HCT116 (cell line): ENCODE data around the gene RNF126. TPM values are rescaled to one million over a fixed set of nuclear protein-coding genes. Genes with fewer than 3 reads are reported as not detected.
"Not testable (repeated sequence)": the region's sequence is repeated elsewhere in the genome, so short reads cannot be mapped to it uniquely, and the experiment has no call there.

Source experiments
- ATAC-seq: fragments of 200-7000 bp; cut with Tn5 transposase; 2 replicates; pipeline ENCODE4 v1.9.1; 2020; ENCODE audit warnings: mild to moderate bottlenecking, moderate library complexity
- BruUV-seq: library from RNA; stranded (reverse); fragments of 400-500 nt; replicated peaks from 2 replicates; lab custom pipeline; 2021; lab: Mats Ljungman, UMichigan
- CTCF ChIA-PET: fragments of 300-600 bp; sonication (Branson Sonifier 250); formaldehyde crosslinking; loops from one replicate; lab custom pipeline; 2021; ENCODE audit warnings: antibody characterized with exemption; lab: Charles Lee
- POLR2A ChIA-PET: fragments of 300-600, 350-600 bp; sonication (Branson Sonifier 250); formaldehyde crosslinking; loops from one replicate; lab custom pipeline; 2021; ENCODE audit warnings: antibody characterized with exemption; lab: Charles Lee
- RAD21 ChIA-PET, 2 experiments: fragments of 300-600 bp; sonication (Branson Sonifier 250); formaldehyde crosslinking; loops; one replicate each; lab custom pipeline; 2023; ENCODE audit warnings: low total read pairs in 2 of 2; ENCODE audit not compliant: uncharacterized antibody in 2 of 2, unreplicated experiment in 2 of 2, low non-redundant PET in 1 of 2; lab: Charles Lee
- DNase-seq: peaks from one replicate; pipeline ENCODE4 v3.0.0-alpha.2; 2010; ENCODE audit warnings: low read depth, low spot score
- H2AFZ ChIP-seq: fragments of 200-600 bp; shearing (Covaris generic), sonication (generic); 2 replicates; pipeline ENCODE4 v1.6.1; 2017; ENCODE audit warnings: low read depth, mixed run types, mixed read lengths, antibody characterized with exemption, low read length; ENCODE audit not compliant: poor library complexity, severe bottlenecking
- H3K27ac ChIP-seq: 2 replicates; pipeline ENCODE4 v1.5.1; 2012; ENCODE audit warnings: low read depth, low read length
- H3K27me3 ChIP-seq: fragments of 200-600 bp; sonication (generic); 2 replicates; pipeline ENCODE4 v1.6.1; 2016; ENCODE audit warnings: mixed run types, low read length, mixed read lengths; ENCODE audit not compliant: insufficient read depth
- H3K36me3 ChIP-seq, 2 experiments: fragments of 200-500 bp in 1 of 2; fragments of 200-600 bp in 1 of 2; sonication (Bioruptor generic) in 1 of 2; sonication (generic) in 1 of 2; 2 replicates each; pipeline versions ENCODE4 v1.5.1 to v1.6.1; 2014 to 2016; ENCODE audit warnings: low read length in 2 of 2, inconsistent platforms in 1 of 2, mixed read lengths in 1 of 2, mixed run types in 1 of 2; ENCODE audit not compliant: insufficient read depth in 2 of 2, control insufficient read depth in 1 of 2
- H3K4me1 ChIP-seq, 2 experiments: fragments of 200-600 bp in 1 of 2; sonication (generic) in 1 of 2; 2 replicates each; pipeline versions ENCODE4 v1.5.1 to v1.6.1; 2012 to 2017; ENCODE audit warnings: low read length in 2 of 2, inconsistent platforms in 1 of 2, mild to moderate bottlenecking in 1 of 2, mixed read lengths in 1 of 2, mixed run types in 1 of 2, moderate library complexity in 1 of 2; ENCODE audit not compliant: insufficient read depth in 2 of 2, control insufficient read depth in 1 of 2
- H3K4me2 ChIP-seq: fragments of 200-600 bp; sonication (generic); 2 replicates; pipeline ENCODE4 v1.6.1; 2017; ENCODE audit warnings: mixed run types, low read length, mixed read lengths
- H3K4me3 ChIP-seq, 2 experiments: fragments of 200-600 bp in 1 of 2; sonication (generic) in 1 of 2; replicated peaks in 1 of 2; 2 replicates each; pipeline ENCODE4 v1.5.1; 2011 to 2016; ENCODE audit warnings: low read length in 2 of 2, control low read depth in 1 of 2, low read depth in 1 of 2, mild to moderate bottlenecking in 1 of 2, mixed read lengths in 1 of 2, mixed run types in 1 of 2
- H3K79me2 ChIP-seq: fragments of 200-600 bp; sonication (generic); 2 replicates; pipeline ENCODE4 v1.6.1; 2017; ENCODE audit warnings: mild to moderate bottlenecking, mixed run types, low read length, moderate library complexity, mixed read lengths; ENCODE audit not compliant: insufficient read depth
- H3K9ac ChIP-seq: fragments of 200-600 bp; sonication (generic); 2 replicates; pipeline ENCODE4 v1.6.1; 2016; ENCODE audit warnings: low read length, mixed read lengths
- H3K9me2 ChIP-seq: fragments of 200-600 bp; sonication (generic), shearing (Covaris generic); 2 replicates; pipeline ENCODE4 v1.6.1; 2017; ENCODE audit warnings: mixed run types, mild to moderate bottlenecking, moderate library complexity; ENCODE audit not compliant: insufficient read depth
- H3K9me3 ChIP-seq, 2 experiments: fragments of 200-500 bp in 1 of 2; fragments of 200-600 bp in 1 of 2; sonication (Bioruptor generic) in 1 of 2; sonication (generic) in 1 of 2; 2 replicates each; pipeline ENCODE4 v1.6.1; 2014 to 2017; ENCODE audit warnings: low read length in 2 of 2, mixed read lengths in 2 of 2, inconsistent platforms in 1 of 2, low read depth in 1 of 2, mild to moderate bottlenecking in 1 of 2, mixed run types in 1 of 2, moderate library complexity in 1 of 2; ENCODE audit not compliant: control insufficient read depth in 1 of 2, insufficient read depth in 1 of 2
- H4K20me1 ChIP-seq: fragments of 200-600 bp; sonication (generic), shearing (Covaris generic); 2 replicates; pipeline ENCODE4 v1.6.1; 2017; ENCODE audit warnings: mixed run types, mild to moderate bottlenecking, moderate library complexity; ENCODE audit not compliant: insufficient read depth
- CTCF ChIP-seq, 3 experiments: fragments of 200-600 bp in 1 of 3; sonication (generic) in 1 of 3; IDR thresholded peaks in 2 of 3; conservative IDR thresholded peaks in 1 of 3; 2 replicates each; pipeline ENCODE4 v1.5.1; 2012 to 2017; ENCODE audit warnings: low read depth in 2 of 3, low read length in 2 of 3, antibody characterized with exemption in 1 of 3, borderline replicate concordance in 1 of 3, control low read depth in 1 of 3, mild to moderate bottlenecking in 1 of 3, mixed read lengths in 1 of 3, mixed run types in 1 of 3, moderate library complexity in 1 of 3; ENCODE audit not compliant: insufficient read depth in 1 of 3
- POLR2A ChIP-seq: IDR thresholded peaks from 2 replicates; pipeline ENCODE4 v1.7.0; 2011; ENCODE audit warnings: borderline replicate concordance; ENCODE audit not compliant: insufficient read depth, insufficient read length; ENCODE audit errors: extremely low read depth
- intact Hi-C: fragments of 100-400 bp; cut with micrococcal nuclease; formaldehyde crosslinking; loops from 2 replicates; pipeline ENCODE4 v1.10.0; 2022
- total RNA-seq: library from RNA; stranded (reverse); gene quantifications from one replicate; pipeline ENCODE4 v1.2.1, GENCODE V29; 2021; ENCODE audit not compliant: unreplicated experiment
- TF ChIP-seq, protein P1 (sequence below): IDR thresholded peaks from 2 replicates; pipeline ENCODE4 v1.6.1; 2012; ENCODE audit warnings: low read depth

The RNF126 gene
- total RNA-seq, 1 experiment from 2014 or later: 93.8 TPM

- TF ChIP-seq POLR2A (no peak), CTCF (IDR thresholded peaks at IDR 0.05 in 2 of 3, conservative IDR thresholded peaks at IDR 0.05 in 1 of 3; ENCODE audit: borderline replicate concordance in 1 of 3, insufficient read depth in 1 of 3, low read depth in 2 of 3, low read length in 2 of 3) (peak in 2 of 3 experiments; percentile 61 to 62; a peak in 5 of 6 replicates)
- TF ChIP-seq, protein P1, sequence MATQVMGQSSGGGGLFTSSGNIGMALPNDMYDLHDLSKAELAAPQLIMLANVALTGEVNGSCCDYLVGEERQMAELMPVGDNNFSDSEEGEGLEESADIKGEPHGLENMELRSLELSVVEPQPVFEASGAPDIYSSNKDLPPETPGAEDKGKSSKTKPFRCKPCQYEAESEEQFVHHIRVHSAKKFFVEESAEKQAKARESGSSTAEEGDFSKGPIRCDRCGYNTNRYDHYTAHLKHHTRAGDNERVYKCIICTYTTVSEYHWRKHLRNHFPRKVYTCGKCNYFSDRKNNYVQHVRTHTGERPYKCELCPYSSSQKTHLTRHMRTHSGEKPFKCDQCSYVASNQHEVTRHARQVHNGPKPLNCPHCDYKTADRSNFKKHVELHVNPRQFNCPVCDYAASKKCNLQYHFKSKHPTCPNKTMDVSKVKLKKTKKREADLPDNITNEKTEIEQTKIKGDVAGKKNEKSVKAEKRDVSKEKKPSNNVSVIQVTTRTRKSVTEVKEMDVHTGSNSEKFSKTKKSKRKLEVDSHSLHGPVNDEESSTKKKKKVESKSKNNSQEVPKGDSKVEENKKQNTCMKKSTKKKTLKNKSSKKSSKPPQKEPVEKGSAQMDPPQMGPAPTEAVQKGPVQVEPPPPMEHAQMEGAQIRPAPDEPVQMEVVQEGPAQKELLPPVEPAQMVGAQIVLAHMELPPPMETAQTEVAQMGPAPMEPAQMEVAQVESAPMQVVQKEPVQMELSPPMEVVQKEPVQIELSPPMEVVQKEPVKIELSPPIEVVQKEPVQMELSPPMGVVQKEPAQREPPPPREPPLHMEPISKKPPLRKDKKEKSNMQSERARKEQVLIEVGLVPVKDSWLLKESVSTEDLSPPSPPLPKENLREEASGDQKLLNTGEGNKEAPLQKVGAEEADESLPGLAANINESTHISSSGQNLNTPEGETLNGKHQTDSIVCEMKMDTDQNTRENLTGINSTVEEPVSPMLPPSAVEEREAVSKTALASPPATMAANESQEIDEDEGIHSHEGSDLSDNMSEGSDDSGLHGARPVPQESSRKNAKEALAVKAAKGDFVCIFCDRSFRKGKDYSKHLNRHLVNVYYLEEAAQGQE: no peak
- TF ChIP-seq, all 23 proteins: peak for 1
- Histone ChIP-seq H3K4me3 (no peak overlapping the region), H3K9ac (no peak overlapping the region), H3K79me2 (peaks cover 57% of the 10 kb centered on the region), H3K9me3 (no peaks in the 10 kb centered on the region), H3K4me2 (no peak overlapping the region), H3K4me1 (peaks cover 9 to 29% of the 10 kb centered on the region in 2 experiments; a peak in 3 of 4 replicates), H3K27me3 (no peaks in the 10 kb centered on the region), H4K20me1 (no peaks in the 10 kb centered on the region), H3K27ac (no peak overlapping the region), H3K9me2 (no peaks in the 10 kb centered on the region), H2AFZ (no peak overlapping the region), H3K36me3 (peaks cover 11 to 51% of the 10 kb centered on the region in 2 experiments)
- RAD21 ChIA-PET: no interaction called here
- ATAC-seq: no peak
- POLR2A ChIA-PET: no interaction called here
- CTCF ChIA-PET: no interaction called here
- no TSS peak for BruUV-seq
- intact Hi-C loops: no loop called here
- DNase-seq: no peak
Observed at GRCh38 chr19:628168-628567, 34.8 kb downstream of the RNF126 start.

GRCh38 chr19:626566-626965 is 36.4 kb downstream of the RNF126 start:
- DNase-seq, H4K20me1 ChIP-seq, H3K27ac ChIP-seq, H3K9me2 ChIP-seq, H3K4me2 ChIP-seq, intact Hi-C loops, POLR2A ChIA-PET, ATAC-seq, H3K9ac ChIP-seq, BruUV-seq, H3K4me3 ChIP-seq, H3K9me3 ChIP-seq, H3K27me3 ChIP-seq, H2AFZ ChIP-seq: not testable (repeated sequence)
- Histone ChIP-seq H3K36me3 (peaks cover 11 to 58% of the 10 kb centered on the region in 2 experiments), H3K79me2 (peaks cover 41% of the 10 kb centered on the region), H3K4me1 (peaks cover 4 to 21% of the 10 kb centered on the region in 2 experiments; a peak in 3 of 4 replicates)
- CTCF ChIA-PET: interaction anchor here (0.6 kb wide), 1 partner anchor 97 kb away, joined by 3 read pairs; no protein-coding TSS in a partner anchor
- RAD21 ChIA-PET: interaction anchor here (0.7 kb wide), 3 partner anchors 15 to 105 kb away, joined by 3 to 4 read pairs (median 3); no protein-coding TSS in a partner anchor
